ENCODE data around the gene HIVEP3. TPM values are rescaled to one million over a fixed set of nuclear protein-coding genes. Genes with fewer than 3 reads are reported as not detected.

HIVEP3 gene
- polyA plus RNA-seq, 1 donor (not counting 4 experiments of a cell fraction or from before 2014, with no cell fraction given) = 1.1 TPM

DNA sequence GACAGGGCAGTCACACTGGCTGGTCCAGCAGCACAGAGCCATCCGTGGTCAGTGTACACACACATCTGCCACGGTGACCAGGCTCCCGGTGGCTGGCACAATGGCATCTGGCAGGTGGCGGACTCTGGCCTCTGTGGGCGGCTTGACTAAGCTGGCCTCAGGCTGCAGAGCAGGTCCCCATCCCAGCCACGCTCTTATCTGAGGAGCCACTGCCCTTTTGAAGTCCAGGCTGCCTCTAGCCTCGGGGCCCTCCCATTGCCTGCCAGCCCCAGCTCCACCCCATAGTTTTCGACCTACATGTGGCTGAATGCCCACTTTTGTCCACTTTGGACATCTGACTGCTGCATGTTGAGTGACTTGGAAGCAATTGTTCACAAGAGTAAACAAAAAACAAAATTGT is 404.3 kb downstream of the HIVEP3 start:
- Histone ChIP-seq H3K4me1 (ENCODE audit: control insufficient read depth, extremely low read depth, insufficient read depth, low read length) (peaks cover 5% of the 10 kb centered on the region), H3K9ac (ENCODE audit: control insufficient read depth, extremely low read depth, insufficient read depth, low read length) (no peak overlapping the region), H4K20me1 (ENCODE audit: control insufficient read depth, extremely low read depth, insufficient read depth, low read length) (no peaks in the 10 kb centered on the region), H3K36me3 (ENCODE audit: control insufficient read depth in 2 of 2, extremely low read depth in 1 of 2, insufficient read depth in 2 of 2, low read length in 2 of 2) (no peaks in the 10 kb centered on the region), H3K4me2 (ENCODE audit: control insufficient read depth, extremely low read depth, insufficient read depth, low read depth, low read length) (no peak overlapping the region), H3K9me3 (ENCODE audit: control insufficient read depth, low read depth, low read length) (no peaks in the 10 kb centered on the region), H3K9me1 (ENCODE audit: control insufficient read depth, extremely low read depth, insufficient read depth, low read length) (no peaks in the 10 kb centered on the region), H3K27me3 (ENCODE audit: control insufficient read depth, extremely low read depth, insufficient read depth, low read length) (peaks cover 3% of the 10 kb centered on the region), H3K27ac (ENCODE audit: control insufficient read depth, insufficient read depth, low read length) (no peak overlapping the region), H3K79me2 (ENCODE audit: control insufficient read depth, insufficient read depth, low read length) (no peaks in the 10 kb centered on the region), H3K4me3 (ENCODE audit: control insufficient read depth in 2 of 3, extremely low read depth in 1 of 3, insufficient read depth in 2 of 3, low read depth in 1 of 3, low read length in 3 of 3) (no peak overlapping the region), H2AFZ (ENCODE audit: control insufficient read depth, low read length) (no peak overlapping the region)
- dilution Hi-C loops (cut with MboI; ENCODE audit: extremely low pct_ligation_motif_present, low sequenced_read_pairs) = no loop called here
- DNase-seq (ENCODE audit: low read depth, low spot score) (no peak), FAIRE-seq (no peak)
- TF ChIP-seq EZH2 (IDR thresholded peaks at IDR 0.05; ENCODE audit: low read length) = no peak
- TF ChIP-seq, protein P1, sequence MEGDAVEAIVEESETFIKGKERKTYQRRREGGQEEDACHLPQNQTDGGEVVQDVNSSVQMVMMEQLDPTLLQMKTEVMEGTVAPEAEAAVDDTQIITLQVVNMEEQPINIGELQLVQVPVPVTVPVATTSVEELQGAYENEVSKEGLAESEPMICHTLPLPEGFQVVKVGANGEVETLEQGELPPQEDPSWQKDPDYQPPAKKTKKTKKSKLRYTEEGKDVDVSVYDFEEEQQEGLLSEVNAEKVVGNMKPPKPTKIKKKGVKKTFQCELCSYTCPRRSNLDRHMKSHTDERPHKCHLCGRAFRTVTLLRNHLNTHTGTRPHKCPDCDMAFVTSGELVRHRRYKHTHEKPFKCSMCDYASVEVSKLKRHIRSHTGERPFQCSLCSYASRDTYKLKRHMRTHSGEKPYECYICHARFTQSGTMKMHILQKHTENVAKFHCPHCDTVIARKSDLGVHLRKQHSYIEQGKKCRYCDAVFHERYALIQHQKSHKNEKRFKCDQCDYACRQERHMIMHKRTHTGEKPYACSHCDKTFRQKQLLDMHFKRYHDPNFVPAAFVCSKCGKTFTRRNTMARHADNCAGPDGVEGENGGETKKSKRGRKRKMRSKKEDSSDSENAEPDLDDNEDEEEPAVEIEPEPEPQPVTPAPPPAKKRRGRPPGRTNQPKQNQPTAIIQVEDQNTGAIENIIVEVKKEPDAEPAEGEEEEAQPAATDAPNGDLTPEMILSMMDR (optimal IDR thresholded peaks at IDR 0.05 in 1 of 3, IDR thresholded peaks at IDR 0.05 in 1 of 3, conservative IDR thresholded peaks at IDR 0.05 in 1 of 3; ENCODE audit: extremely low read depth in 1 of 3, insufficient read depth in 2 of 3, low read length in 3 of 3) = no peak

- Histone ChIP-seq H3K27ac (ENCODE audit: control insufficient read depth, insufficient read depth, low read length) (no peak overlapping the region), H4K20me1 (ENCODE audit: control insufficient read depth, extremely low read depth, insufficient read depth, low read length) (no peaks in the 10 kb centered on the region), H3K79me2 (ENCODE audit: control insufficient read depth, insufficient read depth, low read length) (no peaks in the 10 kb centered on the region), H3K9me3 (ENCODE audit: control insufficient read depth, low read depth, low read length) (no peaks in the 10 kb centered on the region), H3K36me3 (ENCODE audit: control insufficient read depth in 2 of 2, extremely low read depth in 1 of 2, insufficient read depth in 2 of 2, low read length in 2 of 2) (no peaks in the 10 kb centered on the region), H2AFZ (ENCODE audit: control insufficient read depth, low read length) (no peak overlapping the region), H3K4me2 (ENCODE audit: control insufficient read depth, extremely low read depth, insufficient read depth, low read depth, low read length) (no peak overlapping the region), H3K9me1 (ENCODE audit: control insufficient read depth, extremely low read depth, insufficient read depth, low read length) (no peaks in the 10 kb centered on the region), H3K9ac (ENCODE audit: control insufficient read depth, extremely low read depth, insufficient read depth, low read length) (no peak overlapping the region), H3K4me3 (ENCODE audit: control insufficient read depth in 2 of 3, extremely low read depth in 1 of 3, insufficient read depth in 2 of 3, low read depth in 1 of 3, low read length in 3 of 3) (no peak overlapping the region), H3K4me1 (ENCODE audit: control insufficient read depth, extremely low read depth, insufficient read depth, low read length) (peaks cover 5% of the 10 kb centered on the region), H3K27me3 (ENCODE audit: control insufficient read depth, extremely low read depth, insufficient read depth, low read length) (peaks cover 3% of the 10 kb centered on the region)
- FAIRE-seq (no peak), DNase-seq (ENCODE audit: low read depth, low spot score) (no peak)
- dilution Hi-C loops (cut with MboI; ENCODE audit: extremely low pct_ligation_motif_present, low sequenced_read_pairs) = no loop called here
- TF ChIP-seq EZH2 (IDR thresholded peaks at IDR 0.05; ENCODE audit: low read length) = no peak
- TF ChIP-seq, protein P1 (optimal IDR thresholded peaks at IDR 0.05 in 1 of 3, IDR thresholded peaks at IDR 0.05 in 1 of 3, conservative IDR thresholded peaks at IDR 0.05 in 1 of 3; ENCODE audit: extremely low read depth in 1 of 3, insufficient read depth in 2 of 3, low read length in 3 of 3) = peak; percentile 44 to 67 (median 52)
Observed at GRCh38 chr1:41513383-41513735, 405.4 kb downstream of the HIVEP3 start.

Measured in keratinocyte (primary cell).